H9 (cell line): ENCODE measurements around the gene SDHA. TPM values are rescaled to one million over a fixed set of nuclear protein-coding genes. Genes with fewer than 3 reads are reported as not detected.
"Not testable (repeated sequence)": the region's sequence is repeated elsewhere in the genome, so short reads cannot be mapped to it uniquely, and the experiment has no call there.

ENCODE experiments used
- DNase-seq: peaks from one replicate; pipeline ENCODE4 v3.0.0-alpha.2; 2017
- H2AFZ ChIP-seq: one replicate; pipeline ENCODE4 v1.6.1; 2013; ENCODE audit warnings: mild to moderate bottlenecking, low read length, control low read depth, moderate library complexity
- H2AK5ac ChIP-seq: 2 replicates; pipeline ENCODE4 v1.6.1; 2013; ENCODE audit warnings: low read length, control low read depth, mixed read lengths; ENCODE audit not compliant: insufficient read length
- H2BK120ac ChIP-seq: one replicate; pipeline ENCODE4 v1.6.1; 2013; ENCODE audit warnings: low read depth, mild to moderate bottlenecking, low read length, control low read depth, inconsistent platforms; ENCODE audit not compliant: poor library complexity, severe bottlenecking
- H2BK12ac ChIP-seq: 2 replicates; pipeline ENCODE4 v1.6.1; 2013; ENCODE audit warnings: low read length, control low read depth, mixed read lengths, low read depth; ENCODE audit not compliant: insufficient read length
- H2BK15ac ChIP-seq: 2 replicates; pipeline ENCODE4 v1.6.1; 2013; ENCODE audit warnings: low read depth, low read length, control low read depth
- H2BK20ac ChIP-seq: one replicate; pipeline ENCODE4 v1.6.1; 2013; ENCODE audit warnings: low read depth, mild to moderate bottlenecking, low read length, control low read depth, inconsistent platforms; ENCODE audit not compliant: poor library complexity, severe bottlenecking
- H2BK5ac ChIP-seq: 2 replicates; pipeline ENCODE4 v1.6.1; 2013; ENCODE audit warnings: low read length, control low read depth, mixed read lengths; ENCODE audit not compliant: insufficient read length
- H3K14ac ChIP-seq: 2 replicates; pipeline ENCODE4 v1.6.1; 2013; ENCODE audit warnings: low read length, control low read depth; ENCODE audit not compliant: insufficient read depth
- H3K18ac ChIP-seq: 2 replicates; pipeline ENCODE4 v1.6.1; 2013; ENCODE audit warnings: low read depth, mild to moderate bottlenecking, mixed read lengths, low read length, control low read depth; ENCODE audit not compliant: insufficient read length
- H3K23ac ChIP-seq: 2 replicates; pipeline ENCODE4 v1.6.1; 2013; ENCODE audit warnings: low read length, control low read depth, mixed read lengths, low read depth; ENCODE audit not compliant: insufficient read length
- H3K23me2 ChIP-seq: 2 replicates; pipeline ENCODE4 v1.6.1; 2013; ENCODE audit warnings: low read depth, mild to moderate bottlenecking, mixed read lengths, low read length, control low read depth; ENCODE audit not compliant: insufficient read length, poor library complexity, severe bottlenecking
- H3K27ac ChIP-seq: 2 replicates; pipeline ENCODE4 v1.5.1; 2013; ENCODE audit warnings: low read length, control low read depth, mixed read lengths, low read depth; ENCODE audit not compliant: insufficient read length
- H3K27me3 ChIP-seq: 2 replicates; pipeline ENCODE4 v1.6.1; 2013; ENCODE audit warnings: low read length, control low read depth, inconsistent platforms; ENCODE audit not compliant: insufficient read depth
- H3K4ac ChIP-seq: 2 replicates; pipeline ENCODE4 v1.6.1; 2013; ENCODE audit warnings: low read depth, mild to moderate bottlenecking, control low read depth, inconsistent platforms, low read length, moderate library complexity
- H3K4me1 ChIP-seq: 2 replicates; pipeline ENCODE4 v1.6.1; 2013; ENCODE audit warnings: low read length, control low read depth, inconsistent platforms; ENCODE audit not compliant: insufficient read depth
- H3K4me2 ChIP-seq: 2 replicates; pipeline ENCODE4 v1.6.1; 2013; ENCODE audit warnings: low read length, control low read depth, mixed read lengths; ENCODE audit not compliant: insufficient read length, insufficient read depth
- H3K56ac ChIP-seq: 2 replicates; pipeline ENCODE4 v1.6.1; 2013; ENCODE audit warnings: low read depth, mild to moderate bottlenecking, mixed read lengths, low read length, control low read depth; ENCODE audit not compliant: insufficient read length
- H3K79me1 ChIP-seq: 2 replicates; pipeline ENCODE4 v1.6.1; 2013; ENCODE audit warnings: low read depth, mild to moderate bottlenecking, moderate library complexity, low read length, control low read depth, inconsistent platforms; ENCODE audit not compliant: insufficient read depth, poor library complexity, severe bottlenecking
- H3K79me2 ChIP-seq: 2 replicates; pipeline ENCODE4 v1.6.1; 2013; ENCODE audit warnings: low read length, control low read depth, inconsistent platforms; ENCODE audit not compliant: insufficient read depth
- H3K9ac ChIP-seq: 2 replicates; pipeline ENCODE4 v1.6.1; 2013; ENCODE audit warnings: low read length, control low read depth, mixed read lengths; ENCODE audit not compliant: insufficient read length; ENCODE audit errors: extremely low read depth
- H3K9me3 ChIP-seq: one replicate; pipeline ENCODE4 v1.6.1; 2013; ENCODE audit warnings: low read depth, low read length, inconsistent platforms; ENCODE audit not compliant: control insufficient read depth
- H3T11ph ChIP-seq: one replicate; pipeline ENCODE4 v1.6.1; 2013; ENCODE audit warnings: mild to moderate bottlenecking, low read length, control low read depth, inconsistent platforms
- H4K20me1 ChIP-seq: one replicate; pipeline ENCODE4 v1.6.1; 2013; ENCODE audit not compliant: control insufficient read depth, insufficient read length, insufficient read depth
- H4K5ac ChIP-seq: 2 replicates; pipeline ENCODE4 v1.6.1; 2013; ENCODE audit warnings: low read depth, mild to moderate bottlenecking, mixed read lengths, low read length, control low read depth; ENCODE audit not compliant: insufficient read length
- H4K8ac ChIP-seq: replicated peaks from 2 replicates; pipeline ENCODE4 v1.6.1; 2013; ENCODE audit warnings: low read length, control low read depth, mixed read lengths, low read depth; ENCODE audit not compliant: insufficient read length
- H4K91ac ChIP-seq: 2 replicates; pipeline ENCODE4 v1.6.1; 2013; ENCODE audit warnings: low read depth, mild to moderate bottlenecking, moderate library complexity, mixed read lengths, low read length, control low read depth; ENCODE audit not compliant: insufficient read length
- H3K27ac Mint-ChIP-seq, 3 experiments: 2 replicates in 2 of 3; 3 replicates in 1 of 3; pipeline ENCODE4 v1.8.0; 2020 to 2021; ENCODE audit warnings: mixed read lengths in 3 of 3, mild to moderate bottlenecking in 1 of 3, moderate library complexity in 1 of 3
- H3K27me3 Mint-ChIP-seq: 2 replicates; pipeline ENCODE4 v1.8.0; 2021; ENCODE audit warnings: low read depth, mild to moderate bottlenecking, moderate library complexity, mixed read lengths
- H3K36me3 Mint-ChIP-seq, 3 experiments: 2 replicates in 2 of 3; 3 replicates in 1 of 3; pipeline ENCODE4 v1.8.0; 2020 to 2021; ENCODE audit warnings: low read depth in 3 of 3, mixed read lengths in 3 of 3; ENCODE audit not compliant: insufficient read depth in 1 of 3
- H3K4me1 Mint-ChIP-seq, 2 experiments: 2 replicates each; pipeline ENCODE4 v1.8.0; 2020; ENCODE audit warnings: mixed read lengths in 2 of 2
- H3K4me3 Mint-ChIP-seq, 2 experiments: 2 replicates in 1 of 2; 3 replicates in 1 of 2; pipeline ENCODE4 v1.8.0; 2020 to 2021; ENCODE audit warnings: mild to moderate bottlenecking in 2 of 2, mixed read lengths in 2 of 2, moderate library complexity in 1 of 2
- H3K9me3 Mint-ChIP-seq, 2 experiments: 2 replicates in 1 of 2; 3 replicates in 1 of 2; pipeline ENCODE4 v1.8.0; 2020; ENCODE audit warnings: mild to moderate bottlenecking in 2 of 2, mixed read lengths in 2 of 2, moderate library complexity in 1 of 2
- WGBS: extraction: QIAGEN DNeasy Blood & Tissue Kit; methylation state at CpG from one replicate; pipeline ENCODE4 v1.1.7; 2013; ENCODE audit warnings: missing lambda C conversion rate, low lambda C conversion rate, mixed read lengths; ENCODE audit not compliant: insufficient read length; ENCODE audit errors: extremely low coverage; 5-methylcytosine and 5-hydroxymethylcytosine counted together
- total RNA-seq: library from RNA; stranded (reverse); gene quantifications from 2 replicates; pipeline ENCODE4 v1.2.1, GENCODE V29; 2021
- TF ChIP-seq, protein P1 (sequence below): fragments of 200-600 bp; sonication (generic); conservative IDR thresholded peaks from 3 replicates; pipeline ENCODE4 v1.8.0; 2021; ENCODE audit warnings: antibody characterized with exemption, mild to moderate bottlenecking

Gene SDHA
- total RNA-seq, 1 experiment from 2014 or later = 84.8 TPM

DNA sequence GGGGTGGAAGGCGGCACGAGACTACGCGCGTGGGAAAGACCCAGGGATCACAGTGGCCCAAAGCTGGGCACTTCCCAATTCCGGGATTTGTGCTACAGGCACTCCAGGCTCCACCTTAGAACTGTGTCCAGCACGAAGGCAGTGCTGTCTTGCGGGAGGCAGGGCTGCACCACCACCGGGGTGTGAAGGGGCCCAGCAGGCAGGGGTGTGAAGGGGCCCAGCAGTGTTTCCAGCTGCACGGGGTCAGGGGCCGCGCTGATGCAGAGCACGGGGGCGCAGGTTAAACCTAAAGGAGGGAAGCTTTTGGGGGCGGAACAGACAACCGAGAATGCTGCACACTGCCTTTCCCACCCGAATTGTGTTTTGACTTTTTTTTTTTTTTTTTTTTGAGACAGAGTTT lies 52.2 kb downstream of the SDHA start:
- TF ChIP-seq, protein P1, sequence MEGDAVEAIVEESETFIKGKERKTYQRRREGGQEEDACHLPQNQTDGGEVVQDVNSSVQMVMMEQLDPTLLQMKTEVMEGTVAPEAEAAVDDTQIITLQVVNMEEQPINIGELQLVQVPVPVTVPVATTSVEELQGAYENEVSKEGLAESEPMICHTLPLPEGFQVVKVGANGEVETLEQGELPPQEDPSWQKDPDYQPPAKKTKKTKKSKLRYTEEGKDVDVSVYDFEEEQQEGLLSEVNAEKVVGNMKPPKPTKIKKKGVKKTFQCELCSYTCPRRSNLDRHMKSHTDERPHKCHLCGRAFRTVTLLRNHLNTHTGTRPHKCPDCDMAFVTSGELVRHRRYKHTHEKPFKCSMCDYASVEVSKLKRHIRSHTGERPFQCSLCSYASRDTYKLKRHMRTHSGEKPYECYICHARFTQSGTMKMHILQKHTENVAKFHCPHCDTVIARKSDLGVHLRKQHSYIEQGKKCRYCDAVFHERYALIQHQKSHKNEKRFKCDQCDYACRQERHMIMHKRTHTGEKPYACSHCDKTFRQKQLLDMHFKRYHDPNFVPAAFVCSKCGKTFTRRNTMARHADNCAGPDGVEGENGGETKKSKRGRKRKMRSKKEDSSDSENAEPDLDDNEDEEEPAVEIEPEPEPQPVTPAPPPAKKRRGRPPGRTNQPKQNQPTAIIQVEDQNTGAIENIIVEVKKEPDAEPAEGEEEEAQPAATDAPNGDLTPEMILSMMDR = no peak
- no CpG with 5 or more reads among the region's 17 CpGs for WGBS
- H3K27ac Mint-ChIP-seq = 0 out of 7 replicates have a peak overlapping the region, but pooled peaks have one; percentile 28 to 97 (median 50)

DNA sequence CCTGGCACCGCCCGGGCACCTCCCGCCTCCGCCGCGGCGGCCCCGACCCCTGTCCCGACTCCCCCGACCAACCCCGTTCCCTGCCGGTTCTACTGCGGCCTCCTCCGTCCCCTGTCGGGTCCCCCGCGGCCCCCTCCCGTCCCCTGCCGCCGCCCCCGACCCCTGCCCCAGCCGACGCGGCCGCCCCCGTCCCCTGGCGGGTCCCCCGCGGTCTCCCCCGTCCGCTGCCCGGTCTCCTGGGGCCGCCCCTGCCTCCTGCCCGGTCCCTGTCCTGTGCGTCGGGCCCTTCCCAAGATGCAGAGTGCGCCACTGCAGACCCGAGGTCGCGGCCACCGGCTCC lies 53.7 kb downstream of the SDHA start:
- not testable (repeated sequence) for H4K91ac ChIP-seq, H2BK15ac ChIP-seq, DNase-seq, H3K9me3 Mint-ChIP-seq, H3K4me2 ChIP-seq, H3K18ac ChIP-seq, H2AK5ac ChIP-seq, H4K5ac ChIP-seq, H3K56ac ChIP-seq, H3K4me1 ChIP-seq, H2AFZ ChIP-seq, H3K27ac ChIP-seq, H2BK12ac ChIP-seq, H2BK5ac ChIP-seq, H2BK120ac ChIP-seq, H2BK20ac ChIP-seq, H3K27me3 ChIP-seq, H4K8ac ChIP-seq, H3T11ph ChIP-seq, H3K4ac ChIP-seq, H3K27me3 Mint-ChIP-seq, H3K23me2 ChIP-seq, H3K9me3 ChIP-seq, H3K79me1 ChIP-seq, H4K20me1 ChIP-seq, H3K9ac ChIP-seq, H3K23ac ChIP-seq, H3K79me2 ChIP-seq
- peak overlapping the region; percentile 51; the same call in 1 of the 2 replicates for H3K14ac ChIP-seq
- no CpG with 5 or more reads among the region's 41 CpGs for WGBS
- peaks cover 11 to 20% of the 10 kb centered on the region in 2 experiments for H3K4me1 Mint-ChIP-seq
- H3K27ac Mint-ChIP-seq = 0 out of 7 replicates have a peak overlapping the region, but pooled peaks of 1 of the 3 experiments have one; percentile 55
- H3K4me3 Mint-ChIP-seq = peak overlapping the region; percentile 82 to 93
- H3K36me3 Mint-ChIP-seq = peaks cover 12 to 38% (median 35%) of the 10 kb centered on the region in 3 experiments

More for the DNA sequence above, 52.2 kb downstream of the SDHA start:
- no peaks in the 10 kb centered on the region for H3K9me3 Mint-ChIP-seq
- Histone ChIP-seq H3K9me3 (no peaks in the 10 kb centered on the region), H3K4me2 (peak overlapping the region; percentile 50), H2AFZ (no peak overlapping the region), H2BK15ac (no peak overlapping the region), H2AK5ac (no peak overlapping the region), H3K18ac (no peak overlapping the region), H3K79me2 (peaks cover 3% of the 10 kb centered on the region; the same call in 1 of the 2 replicates), H4K8ac (no peak overlapping the region), H3K23ac (no peak overlapping the region), H2BK120ac (no peak overlapping the region), H4K20me1 (no peaks in the 10 kb centered on the region), H3K4ac (no peak overlapping the region), H4K5ac (no peak overlapping the region), H4K91ac (no peak overlapping the region), H3K4me1 (no peaks in the 10 kb centered on the region), H2BK20ac (no peak overlapping the region), H3K56ac (no peak overlapping the region), H3K79me1 (no peaks in the 10 kb centered on the region), H3K14ac (no peak overlapping the region), H3K27me3 (no peaks in the 10 kb centered on the region), H2BK12ac (no peak overlapping the region), H3K27ac (no peak overlapping the region), H3T11ph (no peak overlapping the region), H3K23me2 (peaks cover 6% of the 10 kb centered on the region), H2BK5ac (no peak overlapping the region), H3K9ac (no peak overlapping the region)
- H3K4me3 Mint-ChIP-seq = peak overlapping the region; percentile 82 to 93
- H3K36me3 Mint-ChIP-seq = peaks cover 9 to 28% (median 26%) of the 10 kb centered on the region in 3 experiments
- DNase-seq = peak; percentile 38
- H3K27me3 Mint-ChIP-seq = peaks cover 2% of the 10 kb centered on the region
- H3K4me1 Mint-ChIP-seq = peaks cover 11 to 20% of the 10 kb centered on the region in 2 experiments
